Measurements from ENCODE around the gene ZNF100. TPM values are rescaled to one million over a fixed set of nuclear protein-coding genes. Genes with fewer than 3 reads are reported as not detected.

ZNF100 gene
- total RNA-seq, 1 experiment from 2014 or later: 30.7 TPM

GRCh38 chr19:21694171-21694906 is 73.0 kb downstream of the ZNF100 start:
- Histone ChIP-seq H3K4me2 (ENCODE audit: insufficient read depth, insufficient read length, low read length) (no peak overlapping the region), H2AK5ac (ENCODE audit: insufficient read length, low read length) (no peak overlapping the region), H3K14ac (ENCODE audit: insufficient read depth, low read length) (no peak overlapping the region), H3K9ac (ENCODE audit: extremely low read depth, insufficient read length, low read length) (no peak overlapping the region), H2BK12ac (ENCODE audit: insufficient read length, low read depth, low read length) (no peak overlapping the region), H3K23ac (ENCODE audit: insufficient read length, low read depth, low read length) (no peak overlapping the region), H3K27me3 (ENCODE audit: insufficient read depth, low read length) (no peaks in the 10 kb centered on the region), H2BK5ac (ENCODE audit: insufficient read length, low read length) (no peak overlapping the region), H4K5ac (ENCODE audit: insufficient read length, low read depth, low read length) (no peak overlapping the region), H2BK15ac (ENCODE audit: low read depth, low read length) (no peak overlapping the region), H3K4me1 (ENCODE audit: insufficient read depth, low read length) (no peaks in the 10 kb centered on the region), H4K8ac (replicated peaks; ENCODE audit: insufficient read length, low read depth, low read length) (no peak overlapping the region), H3K23me2 (ENCODE audit: insufficient read length, low read depth, low read length, poor library complexity, severe bottlenecking) (no peaks in the 10 kb centered on the region), H3K18ac (ENCODE audit: insufficient read length, low read depth, low read length) (no peak overlapping the region), H3K4ac (ENCODE audit: low read depth, low read length) (no peak overlapping the region), H4K91ac (ENCODE audit: insufficient read length, low read depth, low read length) (no peak overlapping the region), H3T11ph (ENCODE audit: low read length) (no peak overlapping the region), H3K79me1 (ENCODE audit: insufficient read depth, low read depth, low read length, poor library complexity, severe bottlenecking) (no peaks in the 10 kb centered on the region), H2BK20ac (ENCODE audit: low read depth, low read length, poor library complexity, severe bottlenecking) (no peak overlapping the region), H2AFZ (ENCODE audit: low read length) (no peak overlapping the region), H3K9me3 (ENCODE audit: control insufficient read depth, low read depth, low read length) (peaks cover 19% of the 10 kb centered on the region), H3K79me2 (ENCODE audit: insufficient read depth, low read length) (no peaks in the 10 kb centered on the region), H2BK120ac (ENCODE audit: low read depth, low read length, poor library complexity, severe bottlenecking) (no peak overlapping the region), H3K27ac (ENCODE audit: insufficient read length, low read depth, low read length) (no peak overlapping the region), H3K56ac (ENCODE audit: insufficient read length, low read depth, low read length) (no peak overlapping the region), H4K20me1 (ENCODE audit: control insufficient read depth, insufficient read depth, insufficient read length) (no peaks in the 10 kb centered on the region)
- no peak overlapping the region for H3K4me3 Mint-ChIP-seq
- H3K27me3 Mint-ChIP-seq (ENCODE audit: low read depth): peaks cover 2% of the 10 kb centered on the region
- peaks cover 0 to 17% (median 3%) of the 10 kb centered on the region in 3 experiments; a peak in 4 of 7 replicates for H3K36me3 Mint-ChIP-seq (ENCODE audit: insufficient read depth in 1 of 3, low read depth in 3 of 3)
- WGBS (ENCODE audit: extremely low coverage, insufficient read length, low lambda C conversion rate): no CpG with 5 or more reads among the region's 7 CpGs
- TF ChIP-seq, protein P1, sequence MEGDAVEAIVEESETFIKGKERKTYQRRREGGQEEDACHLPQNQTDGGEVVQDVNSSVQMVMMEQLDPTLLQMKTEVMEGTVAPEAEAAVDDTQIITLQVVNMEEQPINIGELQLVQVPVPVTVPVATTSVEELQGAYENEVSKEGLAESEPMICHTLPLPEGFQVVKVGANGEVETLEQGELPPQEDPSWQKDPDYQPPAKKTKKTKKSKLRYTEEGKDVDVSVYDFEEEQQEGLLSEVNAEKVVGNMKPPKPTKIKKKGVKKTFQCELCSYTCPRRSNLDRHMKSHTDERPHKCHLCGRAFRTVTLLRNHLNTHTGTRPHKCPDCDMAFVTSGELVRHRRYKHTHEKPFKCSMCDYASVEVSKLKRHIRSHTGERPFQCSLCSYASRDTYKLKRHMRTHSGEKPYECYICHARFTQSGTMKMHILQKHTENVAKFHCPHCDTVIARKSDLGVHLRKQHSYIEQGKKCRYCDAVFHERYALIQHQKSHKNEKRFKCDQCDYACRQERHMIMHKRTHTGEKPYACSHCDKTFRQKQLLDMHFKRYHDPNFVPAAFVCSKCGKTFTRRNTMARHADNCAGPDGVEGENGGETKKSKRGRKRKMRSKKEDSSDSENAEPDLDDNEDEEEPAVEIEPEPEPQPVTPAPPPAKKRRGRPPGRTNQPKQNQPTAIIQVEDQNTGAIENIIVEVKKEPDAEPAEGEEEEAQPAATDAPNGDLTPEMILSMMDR (conservative IDR thresholded peaks at IDR 0.05): no peak
- H3K9me3 Mint-ChIP-seq: peaks cover 62 to 82% of the 10 kb centered on the region in 2 experiments
- peaks cover 13 to 17% of the 10 kb centered on the region in 2 experiments for H3K4me1 Mint-ChIP-seq
- H3K27ac Mint-ChIP-seq: no peak overlapping the region
- no peak for DNase-seq

Measured in H9 (cell line).